ENCODE results near the gene NCAPH2. TPM values are rescaled to one million over a fixed set of nuclear protein-coding genes. Genes with fewer than 3 reads are reported as not detected.

The NCAPH2 gene
- total RNA-seq, 4 donors from 2014 or later: 40.7 to 54.3 (median 41.5) TPM

DNA sequence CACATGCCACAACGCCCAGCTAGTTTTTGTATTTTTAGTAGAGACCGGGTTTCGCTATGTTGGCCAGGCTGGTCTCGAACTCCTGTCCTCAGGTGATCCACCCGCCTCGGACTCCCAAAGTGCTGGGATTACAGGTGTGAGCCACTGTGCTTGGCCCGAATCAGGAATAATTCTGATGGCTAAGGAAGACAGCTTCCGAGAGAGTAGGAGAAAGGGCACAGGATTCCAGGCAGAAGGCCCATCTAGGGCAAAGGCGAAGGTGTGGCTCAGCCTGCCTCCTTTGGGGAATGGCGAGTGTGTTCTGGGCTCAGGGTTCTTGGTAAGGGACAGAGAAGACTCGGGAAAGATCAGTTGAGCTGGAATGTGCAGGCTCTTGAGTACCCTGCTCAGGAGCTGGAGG is 56.3 kb downstream of the NCAPH2 start:
- no peak for DNase-seq (ENCODE audit: low spot score in 2 of 2)
- no peak for TF ChIP-seq POLR2A (IDR thresholded peaks at IDR 0.05)
- TF ChIP-seq CTCF (IDR thresholded peaks at IDR 0.05): no peak
- H3K4me3 ChIP-seq (ENCODE audit: low read depth, poor library complexity, severe bottlenecking): no peak overlapping the region
- intact Hi-C loops (cut with DNase I; ENCODE audit: low total_unique reads): no loop called here
- WGBS, 2 donors: 81 to 84% methylated on average over 11 of the region's 11 CpGs

DNA sequence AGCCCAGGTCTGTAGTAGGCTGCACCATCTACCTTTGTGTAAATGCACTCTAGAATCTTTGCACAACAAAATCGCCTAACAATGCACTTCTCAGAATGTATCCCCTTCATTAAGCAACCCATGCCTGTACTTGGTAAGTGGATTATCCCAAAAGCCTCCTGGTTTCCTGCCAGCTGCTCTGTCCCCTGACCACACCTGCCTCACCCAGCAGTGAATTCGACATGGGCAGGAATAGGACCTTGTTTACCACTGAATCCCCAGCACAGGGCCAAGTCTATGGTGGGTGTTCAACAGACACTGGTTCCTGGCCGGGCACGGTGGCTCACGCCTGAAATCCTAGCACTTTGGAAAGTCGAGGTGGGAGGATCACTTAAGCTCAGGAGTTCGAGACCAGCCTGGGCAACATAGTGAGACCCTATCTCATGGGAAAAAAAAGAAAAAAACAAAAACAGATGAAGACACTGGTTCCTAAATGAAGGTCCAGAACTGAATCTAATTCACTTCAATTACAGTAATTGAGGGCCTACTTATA is 59.8 kb downstream of the NCAPH2 start:
- TF ChIP-seq CTCF (IDR thresholded peaks at IDR 0.05) (no peak), POLR2A (IDR thresholded peaks at IDR 0.05) (no peak)
- intact Hi-C loops (cut with DNase I; ENCODE audit: low total_unique reads): no loop called here
- 92 to 94% methylated on average over 7 of the region's 7 CpGs for WGBS, 2 donors
- no peak for DNase-seq (ENCODE audit: low spot score in 2 of 2)
- no peak overlapping the region for H3K4me3 ChIP-seq (ENCODE audit: low read depth, poor library complexity, severe bottlenecking)

GRCh38 chr22:50568626-50569025 is 60.6 kb downstream of the NCAPH2 start:
- DNase-seq (ENCODE audit: low spot score in 2 of 2): no peak
- intact Hi-C loops (cut with DNase I; ENCODE audit: low total_unique reads): no loop called here
- TF ChIP-seq CTCF (IDR thresholded peaks at IDR 0.05) (no peak), POLR2A (IDR thresholded peaks at IDR 0.05) (no peak)
- H3K4me3 ChIP-seq (ENCODE audit: low read depth, poor library complexity, severe bottlenecking): no peak overlapping the region
- 70 to 71% methylated on average over 7 of the region's 7 CpGs for WGBS, 2 donors

DNA sequence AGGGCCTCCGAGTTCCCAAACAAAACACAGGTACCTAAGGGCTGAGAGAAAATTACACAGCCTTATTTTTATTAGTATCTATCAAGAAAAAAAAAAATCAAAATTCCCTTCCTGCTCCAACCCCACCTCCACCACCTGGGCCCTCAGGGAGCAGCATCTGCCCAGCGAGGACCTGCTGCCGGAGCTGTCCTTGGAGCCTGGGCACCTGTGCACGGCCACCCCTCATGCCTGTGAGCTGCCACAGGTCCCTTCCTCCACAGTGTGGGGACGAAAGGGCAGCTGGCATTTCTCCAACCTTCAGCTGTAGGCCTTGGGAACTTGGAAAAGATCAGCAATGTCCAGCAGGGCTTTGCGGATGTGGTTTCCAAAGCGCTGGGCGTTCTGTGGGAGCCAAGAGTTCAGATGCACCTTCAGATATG is 61.0 kb downstream of the NCAPH2 start:
- DNase-seq (ENCODE audit: low spot score in 2 of 2): no peak
- H3K4me3 ChIP-seq (ENCODE audit: low read depth, poor library complexity, severe bottlenecking): no peak overlapping the region
- no peak for TF ChIP-seq POLR2A (IDR thresholded peaks at IDR 0.05)
- TF ChIP-seq CTCF (IDR thresholded peaks at IDR 0.05): no peak
- 85 to 88% methylated on average over 8 of the region's 8 CpGs for whole genome bisulfite sequencing, 2 donors
- intact Hi-C loops (cut with DNase I; ENCODE audit: low total_unique reads): no loop called here

DNA sequence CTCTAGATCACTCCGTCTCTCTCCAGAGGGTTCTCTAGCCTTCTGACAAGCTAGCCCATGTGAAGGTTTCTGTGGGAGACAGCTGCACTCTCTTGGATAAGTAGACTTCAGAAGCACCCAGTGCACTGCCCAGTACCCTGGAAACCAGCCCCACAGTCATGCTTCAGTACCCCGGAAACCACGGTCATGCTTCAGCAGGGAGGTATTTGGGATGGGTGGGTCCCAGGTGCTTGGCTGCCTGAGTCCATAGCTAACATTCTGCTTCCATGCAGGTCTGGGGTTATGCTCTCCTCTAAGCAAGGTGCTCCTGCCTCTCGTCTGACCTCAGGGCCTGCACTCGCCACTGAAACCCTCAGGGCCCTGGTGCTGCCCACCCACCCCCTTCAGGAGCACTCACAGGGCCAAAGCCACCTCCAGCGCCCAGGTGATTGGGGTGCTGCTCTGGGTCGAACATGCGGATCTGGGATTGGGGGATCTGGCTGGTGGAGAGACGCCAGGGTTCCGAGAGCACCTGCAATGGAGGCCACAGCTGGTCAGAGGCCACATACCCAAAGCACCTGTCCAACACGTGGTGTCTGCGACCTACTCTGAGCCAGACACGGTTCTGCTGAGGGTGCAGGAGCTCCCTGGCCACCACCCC is 62.0 kb downstream of the NCAPH2 start:
- WGBS, 2 donors: 93 to 95% methylated on average over 10 to 13 of the region's 13 CpGs
- no peak for TF ChIP-seq POLR2A (IDR thresholded peaks at IDR 0.05)
- no peak for TF ChIP-seq CTCF (IDR thresholded peaks at IDR 0.05)
- intact Hi-C loops (cut with DNase I; ENCODE audit: low total_unique reads): no loop called here
- DNase-seq (ENCODE audit: low spot score in 2 of 2): no peak
- no peak overlapping the region for H3K4me3 ChIP-seq (ENCODE audit: low read depth, poor library complexity, severe bottlenecking)

- no peak overlapping the region for H3K4me3 ChIP-seq (ENCODE audit: low read depth, poor library complexity, severe bottlenecking)
- intact Hi-C loops (cut with DNase I; ENCODE audit: low total_unique reads): no loop called here
- WGBS, 2 donors: 94 to 99% methylated on average over 9 to 12 of the region's 12 CpGs
- DNase-seq (ENCODE audit: low spot score in 2 of 2): no peak
- no peak for TF ChIP-seq CTCF (IDR thresholded peaks at IDR 0.05)
These were observed 62.8 kb downstream of the NCAPH2 start for GRCh38 chr22:50570861-50571260.
